ENCODE data around the gene AKT1. TPM values are rescaled to one million over a fixed set of nuclear protein-coding genes. Genes with fewer than 3 reads are reported as not detected.

Gene AKT1
- total and polyA plus RNA-seq, 5 experiments from 2014 or later, result 8.9 to 95.7 (median 33.4) TPM

DNA sequence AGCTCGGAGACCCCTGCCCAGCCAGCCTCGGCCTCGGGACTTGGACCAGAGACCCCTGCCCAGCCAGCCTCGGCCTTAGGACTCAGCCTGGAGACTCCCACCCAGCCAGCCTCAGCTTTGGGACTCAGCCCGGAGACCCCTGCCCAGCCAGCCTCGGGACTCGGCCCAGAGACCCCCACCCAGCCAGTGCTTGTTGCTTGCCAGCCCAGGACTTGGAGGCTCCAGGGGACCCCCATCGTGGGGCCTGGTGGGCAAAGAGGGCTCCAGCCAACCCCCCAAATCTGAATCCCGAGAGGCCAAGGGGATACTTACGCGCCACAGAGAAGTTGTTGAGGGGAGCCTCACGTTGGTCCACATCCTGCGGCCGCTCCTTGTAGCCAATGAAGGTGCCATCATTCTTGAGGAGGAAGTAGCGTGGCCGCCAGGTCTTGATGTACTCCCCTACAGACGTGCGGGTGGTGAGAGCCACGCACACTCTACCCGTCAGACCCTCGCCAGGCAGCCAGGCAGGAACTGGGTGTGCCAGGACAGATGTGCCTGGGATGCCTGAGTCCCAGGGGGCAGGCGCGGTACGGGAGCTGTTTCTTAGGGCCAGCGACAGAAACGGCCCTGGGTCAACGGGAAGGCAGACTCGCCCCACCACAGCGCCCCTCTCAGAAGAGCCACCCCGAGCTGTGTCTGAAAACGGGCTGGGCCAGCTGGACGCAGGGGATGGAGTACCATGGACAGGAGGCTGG is 15.6 kb downstream of the AKT1 start:
- POLR2A ChIA-PET, result interaction anchor here (0.8 kb wide), 1 partner anchor 15 kb away, joined by 5 read pairs; no protein-coding TSS in a partner anchor
- peaks cover 0 to 6% (median 0%) of the 10 kb centered on the region in 3 donors for H3K36me3 Mint-ChIP-seq
- ATAC-seq (no peak), DNase-seq (no peak)
- no peaks in the 10 kb centered on the region for H3K9me3 Mint-ChIP-seq
- no peak overlapping the region for H3K4me3 Mint-ChIP-seq
- H3K27ac Mint-ChIP-seq, result peak overlapping the region in 2 of 10 donors; percentile 40 to 52
- no peaks in the 10 kb centered on the region for H3K27me3 Mint-ChIP-seq
- H3K4me1 Mint-ChIP-seq, result peaks cover 0 to 2% (median 0%) of the 10 kb centered on the region in 4 donors

DNA sequence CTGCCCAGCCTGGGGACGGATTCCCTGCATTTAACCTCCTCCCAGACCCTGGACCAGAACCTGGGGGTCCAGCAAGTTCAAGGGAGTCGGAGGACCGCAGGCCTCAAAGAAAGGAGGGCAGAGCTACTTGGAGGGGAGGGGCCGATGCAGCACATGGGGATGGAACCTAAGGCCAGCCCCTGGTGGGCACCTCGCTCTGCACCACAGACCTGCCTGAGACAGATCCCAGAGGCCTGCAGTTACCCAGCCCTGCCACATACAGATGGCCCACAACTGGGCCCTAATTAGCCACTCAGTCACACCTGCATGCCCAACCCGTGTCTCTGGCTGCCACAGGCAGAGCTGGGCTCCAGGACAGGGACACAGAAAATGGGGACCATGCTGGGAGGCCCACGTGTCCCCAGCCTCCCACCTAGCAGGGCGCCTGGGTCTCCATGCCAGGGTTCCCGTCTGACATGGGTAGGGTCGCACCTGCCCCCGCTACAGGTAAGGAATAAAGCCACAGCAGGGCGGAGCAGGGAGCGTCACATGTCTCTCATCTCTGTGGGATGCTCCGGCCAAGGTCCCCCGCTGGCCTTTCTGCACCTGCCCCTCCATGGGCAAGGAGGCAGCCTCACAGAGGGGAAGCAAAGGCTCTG is 16.7 kb downstream of the AKT1 start:
- DNase-seq, result no peak
- Mint-ChIP-seq H3K9me3 (no peaks in the 10 kb centered on the region), H3K4me3 (no peak overlapping the region), H3K27me3 (no peaks in the 10 kb centered on the region), H3K27ac (no peak overlapping the region), H3K36me3 (peaks cover 0 to 6% (median 0%) of the 10 kb centered on the region in 3 donors), H3K4me1 (peaks cover 0 to 2% (median 0%) of the 10 kb centered on the region in 4 donors)
- ATAC-seq, result no peak
- POLR2A ChIA-PET, result interaction anchor here (1.2 kb wide), 1 partner anchor 47 kb away, joined by 3 read pairs; no protein-coding TSS in a partner anchor

DNA sequence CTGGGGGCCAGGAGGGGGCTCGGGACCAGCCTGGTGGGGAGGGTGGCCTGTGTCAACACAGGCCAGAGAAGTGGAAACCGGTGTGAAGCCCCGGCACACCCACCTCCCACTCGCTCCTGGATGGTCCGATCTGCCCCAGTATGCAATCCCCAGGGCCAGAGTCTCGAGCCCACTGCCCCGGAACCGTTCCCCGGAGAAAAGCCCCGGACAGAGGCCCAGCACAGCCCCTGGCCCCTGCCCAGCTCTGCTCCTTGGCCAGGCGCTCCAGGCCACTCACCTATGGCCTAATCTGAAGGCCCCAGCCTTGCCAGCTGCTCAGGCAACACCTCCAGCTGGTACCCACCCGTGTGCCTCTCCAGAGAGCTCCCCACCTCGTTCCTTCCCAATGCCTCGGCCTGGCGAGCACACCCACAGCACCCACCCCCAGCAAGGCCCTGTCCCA is 17.7 kb downstream of the AKT1 start:
- no peak overlapping the region for H3K4me3 Mint-ChIP-seq
- POLR2A ChIA-PET, result interaction anchor here (1.2 kb wide), 1 partner anchor 48 kb away, joined by 3 read pairs; no protein-coding TSS in a partner anchor

DNA sequence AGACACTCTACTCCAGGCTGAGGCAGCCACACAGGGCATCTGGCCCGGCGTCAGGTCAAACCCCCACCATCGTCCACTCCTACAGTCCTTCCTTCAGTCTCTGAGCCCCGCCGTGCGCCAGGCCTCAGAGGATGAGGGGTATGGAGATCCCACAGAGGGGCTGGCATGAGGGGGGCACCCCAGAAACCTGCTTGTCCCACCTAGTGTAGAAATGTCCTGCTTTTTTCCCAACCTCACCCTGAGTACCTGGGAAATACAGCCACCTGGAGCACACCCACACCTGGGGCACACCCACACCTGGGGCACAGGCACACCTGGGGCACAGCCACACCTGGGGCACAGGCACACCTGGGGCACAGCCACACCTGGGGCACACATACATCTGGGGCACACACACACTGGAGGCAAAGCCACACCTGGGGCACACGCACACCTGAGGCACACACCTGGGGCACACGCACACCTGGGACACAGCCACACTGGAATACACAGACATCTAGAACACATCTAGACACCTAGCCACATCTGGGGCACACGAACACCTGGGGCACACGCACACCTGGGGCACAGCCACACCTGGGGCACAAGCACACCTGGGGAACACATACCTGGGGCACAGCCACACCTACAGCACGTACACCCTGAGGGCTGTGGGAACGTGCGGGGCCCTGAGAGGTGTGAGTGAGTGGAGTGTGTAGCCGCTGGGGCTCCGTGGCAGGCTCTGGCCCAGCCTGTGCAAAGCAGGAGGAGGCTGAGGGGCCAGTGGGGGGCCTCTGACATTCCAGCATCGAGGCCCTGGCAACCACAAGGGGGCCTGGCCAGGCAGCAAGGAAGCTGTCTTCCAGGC is 18.4 kb downstream of the AKT1 start:
- H3K9me3 Mint-ChIP-seq, result no peaks in the 10 kb centered on the region
- peak overlapping the region in 3 of 10 donors; percentile 24 to 73 (median 65) for H3K27ac Mint-ChIP-seq
- no peak for ATAC-seq
- POLR2A ChIA-PET, result interaction anchor here (1.2 kb wide), 1 partner anchor 49 kb away, joined by 3 read pairs; no protein-coding TSS in a partner anchor
- H3K4me1 Mint-ChIP-seq, result peaks cover 0 to 2% (median 0%) of the 10 kb centered on the region in 4 donors
- no peak overlapping the region for H3K4me3 Mint-ChIP-seq
- H3K27me3 Mint-ChIP-seq, result no peaks in the 10 kb centered on the region
- no peak for DNase-seq
- peaks cover 0 to 6% (median 3%) of the 10 kb centered on the region in 3 donors for H3K36me3 Mint-ChIP-seq

More for the DNA sequence above, 17.7 kb downstream of the AKT1 start:
- H3K4me1 Mint-ChIP-seq, result peaks cover 0 to 2% (median 0%) of the 10 kb centered on the region in 4 donors
- peaks cover 0 to 6% (median 0%) of the 10 kb centered on the region in 3 donors for H3K36me3 Mint-ChIP-seq
- no peak overlapping the region for H3K27ac Mint-ChIP-seq
- DNase-seq, result no peak
- no peaks in the 10 kb centered on the region for H3K9me3 Mint-ChIP-seq
- no peak for ATAC-seq
- H3K27me3 Mint-ChIP-seq, result no peaks in the 10 kb centered on the region

DNA sequence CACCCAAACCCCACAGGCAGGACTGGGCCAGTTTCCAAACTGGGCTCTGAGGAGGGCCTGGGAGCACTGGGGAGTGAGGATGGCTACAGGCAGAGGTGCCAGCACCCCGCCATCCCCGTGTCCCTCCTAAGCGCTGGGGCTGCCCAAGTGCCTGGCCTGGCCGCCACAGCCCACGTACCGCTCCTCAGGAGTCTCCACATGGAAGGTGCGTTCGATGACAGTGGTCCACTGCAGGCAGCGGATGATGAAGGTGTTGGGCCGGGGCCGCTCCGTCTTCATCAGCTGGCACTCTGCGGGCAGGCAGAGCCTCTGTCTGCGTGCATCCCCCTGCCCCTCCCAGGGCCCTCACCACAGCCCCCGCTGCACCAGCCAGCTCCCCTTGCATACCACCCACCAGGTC is 19.1 kb downstream of the AKT1 start:
- H3K4me3 Mint-ChIP-seq, result no peak overlapping the region
- no peaks in the 10 kb centered on the region for H3K9me3 Mint-ChIP-seq
- POLR2A ChIA-PET, result no interaction called here
- H3K4me1 Mint-ChIP-seq, result peaks cover 0 to 2% (median 0%) of the 10 kb centered on the region in 4 donors
- H3K36me3 Mint-ChIP-seq, result peaks cover 0 to 11% (median 8%) of the 10 kb centered on the region in 3 donors
- no peaks in the 10 kb centered on the region for H3K27me3 Mint-ChIP-seq
- DNase-seq, result no peak
- peak overlapping the region in 1 of 10 donors; percentile 79 for H3K27ac Mint-ChIP-seq
- ATAC-seq, result no peak

DNA sequence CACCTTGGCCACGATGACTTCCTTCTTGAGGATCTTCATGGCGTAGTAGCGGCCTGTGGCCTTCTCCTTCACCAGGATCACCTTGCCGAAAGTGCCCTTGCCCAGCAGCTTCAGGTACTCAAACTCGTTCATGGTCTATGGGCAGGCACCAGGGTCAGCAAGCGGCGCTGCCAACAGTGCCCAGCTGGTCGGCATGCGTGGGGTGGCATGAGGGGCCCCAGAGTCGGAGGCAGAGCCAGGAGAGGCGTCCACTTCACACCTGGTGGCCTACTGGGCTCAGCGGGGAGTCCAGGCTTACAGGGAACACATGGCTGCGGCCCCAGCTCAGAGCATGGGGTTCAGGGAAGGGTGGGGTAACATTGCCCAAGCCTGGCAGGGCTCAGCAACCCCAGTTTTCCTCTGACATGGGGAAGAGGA is 20.5 kb downstream of the AKT1 start:
- ATAC-seq (no peak), DNase-seq (no peak)
- no peak overlapping the region for H3K4me3 Mint-ChIP-seq
- H3K36me3 Mint-ChIP-seq, result peaks cover 0 to 18% (median 17%) of the 10 kb centered on the region in 3 donors
- H3K27ac Mint-ChIP-seq, result peak overlapping the region in 1 of 10 donors; percentile 34
- H3K4me1 Mint-ChIP-seq, result no peaks in the 10 kb centered on the region
- H3K27me3 Mint-ChIP-seq, result no peaks in the 10 kb centered on the region
- POLR2A ChIA-PET, result interaction anchor here (1.5 to 1.6 kb wide), 2 partner anchors 17 to 51 kb away, joined by 3 to 5 read pairs; no protein-coding TSS in a partner anchor
- peaks cover 0 to 2% (median 0%) of the 10 kb centered on the region in 9 donors for H3K9me3 Mint-ChIP-seq

DNA sequence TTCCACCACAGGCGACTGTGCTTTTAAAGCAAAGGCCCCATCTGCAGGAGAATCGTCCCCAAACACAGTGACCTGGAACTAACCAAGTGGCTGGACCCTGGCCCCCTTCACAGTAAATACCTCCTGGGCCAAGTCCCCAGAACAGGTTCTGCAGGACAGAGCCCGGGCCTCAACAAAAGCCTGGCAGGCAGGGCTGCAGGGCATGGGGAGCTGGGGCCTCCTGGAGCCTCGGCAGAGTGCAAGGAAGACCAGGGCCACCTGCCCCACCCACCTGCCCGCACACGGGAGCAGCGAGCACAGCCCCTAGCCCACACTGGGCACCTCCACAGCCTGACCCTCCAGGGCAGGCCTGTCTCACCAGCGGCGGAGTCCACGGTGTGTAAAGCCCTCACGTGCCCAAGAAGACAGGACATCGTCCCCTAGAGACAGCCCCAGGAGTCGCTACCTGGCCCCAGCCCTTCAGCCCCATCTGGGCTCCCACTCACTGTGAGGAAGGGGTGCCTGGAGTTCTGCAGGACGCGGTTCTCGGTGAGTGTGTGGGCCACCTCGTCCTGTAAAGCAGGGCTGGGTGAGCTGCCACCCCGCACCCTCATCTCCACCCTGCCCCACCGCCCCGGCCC is 21.0 kb downstream of the AKT1 start:
- peak overlapping the region in 2 of 10 donors; percentile 34 to 62 for H3K27ac Mint-ChIP-seq
- POLR2A ChIA-PET, result interaction anchor here (1.5 to 1.6 kb wide), 2 partner anchors 17 to 51 kb away, joined by 3 to 5 read pairs; no protein-coding TSS in a partner anchor
- H3K27me3 Mint-ChIP-seq, result no peaks in the 10 kb centered on the region
- no peak for DNase-seq
- ATAC-seq, result no peak
- H3K4me1 Mint-ChIP-seq, result no peaks in the 10 kb centered on the region
- H3K4me3 Mint-ChIP-seq, result no peak overlapping the region
- H3K36me3 Mint-ChIP-seq, result peaks cover 0 to 18% (median 17%) of the 10 kb centered on the region in 3 donors
- H3K9me3 Mint-ChIP-seq, result peaks cover 0 to 2% (median 0%) of the 10 kb centered on the region in 9 donors

DNA sequence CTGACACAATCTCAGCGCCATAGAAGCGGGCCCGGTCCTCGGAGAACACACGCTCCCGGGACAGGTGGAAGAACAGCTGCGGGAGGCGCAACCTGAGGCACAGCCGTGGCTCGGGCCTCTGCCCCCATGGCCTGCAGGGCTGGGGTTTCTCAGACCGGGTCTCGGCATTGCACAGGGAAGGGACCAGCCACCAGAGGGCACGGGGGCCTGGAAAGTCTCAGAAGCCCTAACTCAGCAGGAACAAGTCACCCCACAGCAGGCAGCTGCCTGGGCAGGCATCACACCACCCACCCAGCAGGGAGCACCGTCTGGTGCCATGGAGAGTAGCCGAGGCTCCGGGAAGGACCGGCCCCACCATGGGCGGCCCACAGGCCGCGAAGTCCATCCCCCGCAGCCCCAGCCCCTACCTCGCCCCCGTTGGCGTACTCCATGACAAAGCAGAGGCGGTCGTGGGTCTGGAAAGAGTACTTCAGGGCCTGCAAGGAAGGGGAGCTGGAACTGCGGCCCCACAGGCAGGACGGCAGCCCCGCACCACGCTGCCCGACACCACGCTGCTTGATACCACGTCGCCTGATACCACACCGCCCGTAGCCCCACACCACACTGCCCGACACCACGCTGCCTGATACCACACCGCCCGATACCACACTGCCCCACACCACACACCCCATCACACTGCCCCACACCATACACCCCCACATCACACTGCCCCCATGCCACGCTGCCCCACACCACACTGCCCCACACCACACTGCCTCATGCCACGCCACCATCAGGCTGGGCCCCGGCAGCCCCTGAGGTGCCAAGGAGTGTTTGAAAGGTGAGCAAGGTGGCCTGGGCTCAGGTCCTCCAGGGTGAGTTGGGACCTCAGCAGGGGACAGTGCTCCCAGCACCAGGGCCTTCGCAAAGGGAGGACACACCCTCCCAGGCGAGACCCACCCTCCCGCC is 21.8 kb downstream of the AKT1 start:
- peaks cover 0 to 18% (median 17%) of the 10 kb centered on the region in 3 donors for H3K36me3 Mint-ChIP-seq
- no peak for DNase-seq
- H3K4me3 Mint-ChIP-seq, result no peak overlapping the region
- no peak for ATAC-seq
- peaks cover 0 to 2% (median 0%) of the 10 kb centered on the region in 9 donors for H3K9me3 Mint-ChIP-seq
- no peaks in the 10 kb centered on the region for H3K27me3 Mint-ChIP-seq
- peaks cover 0 to 3% (median 3%) of the 10 kb centered on the region in 4 donors for H3K4me1 Mint-ChIP-seq
- POLR2A ChIA-PET, result no interaction called here
- peak overlapping the region in 1 of 10 donors; percentile 67 for H3K27ac Mint-ChIP-seq

DNA sequence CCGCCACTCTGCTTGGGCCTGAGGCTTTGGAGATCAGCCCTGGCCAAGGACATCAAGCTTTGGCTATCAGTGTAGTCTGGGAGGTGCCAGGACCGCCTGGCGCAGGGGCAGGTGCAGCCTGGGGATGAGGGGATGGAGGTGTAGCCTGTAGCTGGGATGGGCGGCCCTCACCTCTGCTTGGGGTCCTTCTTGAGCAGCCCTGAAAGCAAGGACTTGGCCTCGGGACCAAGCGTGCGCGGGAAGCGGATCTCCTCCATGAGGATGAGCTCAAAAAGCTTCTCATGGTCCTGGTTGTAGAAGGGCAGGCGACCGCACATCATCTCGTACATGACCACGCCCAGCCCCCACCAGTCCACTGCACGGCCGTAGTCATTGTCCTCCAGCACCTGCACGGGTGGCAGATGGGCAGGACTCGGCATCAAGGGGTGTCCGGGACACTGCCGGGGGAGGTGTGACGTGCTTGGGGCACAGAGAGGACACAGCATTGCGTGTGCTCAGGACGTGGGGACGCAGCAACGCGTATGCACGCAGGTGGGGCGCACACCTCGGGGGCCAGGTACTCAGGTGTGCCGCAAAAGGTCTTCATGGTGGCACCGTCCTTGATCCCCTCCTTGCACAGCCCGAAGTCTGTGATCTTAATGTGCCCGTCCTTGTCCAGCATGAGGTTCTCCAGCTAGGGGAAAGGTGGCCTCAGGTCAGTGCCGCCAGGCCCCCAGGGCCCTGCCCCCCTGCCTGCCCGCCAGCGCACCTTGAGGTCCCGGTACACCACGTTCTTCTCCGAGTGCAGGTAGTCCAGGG is 22.6 kb downstream of the AKT1 start:
- H3K4me3 Mint-ChIP-seq, result no peak overlapping the region
- peaks cover 0 to 10% (median 5%) of the 10 kb centered on the region in 4 donors for H3K4me1 Mint-ChIP-seq
- ATAC-seq (no peak), DNase-seq (no peak)
- H3K27ac Mint-ChIP-seq, result peak overlapping the region in 1 of 10 donors; percentile 28
- POLR2A ChIA-PET, result interaction anchor here (2.7 kb wide), 1 partner anchor 53 kb away, joined by 9 read pairs; no protein-coding TSS in a partner anchor
- H3K9me3 Mint-ChIP-seq, result peaks cover 0 to 2% (median 0%) of the 10 kb centered on the region in 9 donors
- peaks cover 0 to 18% (median 17%) of the 10 kb centered on the region in 3 donors for H3K36me3 Mint-ChIP-seq
- no peaks in the 10 kb centered on the region for H3K27me3 Mint-ChIP-seq

DNA sequence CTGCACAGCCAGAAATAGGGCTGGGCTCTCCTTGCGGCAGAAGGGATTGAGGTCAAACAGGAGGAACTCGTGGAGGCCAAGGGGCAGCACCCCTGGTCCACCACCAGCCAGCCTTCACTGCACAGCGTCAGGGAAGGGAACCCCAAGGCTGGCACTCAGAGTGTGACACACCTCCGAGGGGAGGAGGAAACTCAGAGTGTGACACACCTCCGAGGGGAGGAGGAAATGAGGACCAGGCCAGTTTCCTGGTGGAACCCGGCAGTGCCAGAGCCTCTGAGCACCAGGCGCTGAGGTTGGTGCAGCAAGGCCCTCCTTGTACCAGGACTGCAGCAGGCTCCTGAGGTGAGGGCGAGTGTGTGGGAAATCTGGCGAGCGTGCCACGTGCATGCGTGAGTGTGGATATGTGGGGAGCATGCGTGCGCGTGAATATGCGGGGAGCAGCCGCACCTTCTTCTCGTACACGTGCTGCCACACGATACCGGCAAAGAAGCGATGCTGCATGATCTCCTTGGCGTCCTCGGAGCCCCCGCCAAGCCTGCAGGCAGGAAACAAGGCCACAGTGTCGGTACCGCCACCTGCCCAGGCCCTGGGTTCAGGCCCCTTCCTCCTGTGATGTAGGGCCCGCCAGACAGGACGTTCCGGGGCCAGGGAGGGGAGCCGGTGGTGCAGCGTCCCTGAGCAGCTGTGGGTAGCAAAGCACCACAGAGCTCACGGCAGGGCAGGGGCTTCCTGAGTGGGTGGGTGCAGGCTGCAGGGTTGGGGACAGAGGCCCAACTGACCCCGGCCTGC is 23.4 kb downstream of the AKT1 start:
- peak overlapping the region in 1 of 10 donors; percentile 28 for H3K27ac Mint-ChIP-seq
- H3K4me1 Mint-ChIP-seq, result peaks cover 0 to 10% (median 5%) of the 10 kb centered on the region in 4 donors
- no peak overlapping the region for H3K4me3 Mint-ChIP-seq
- POLR2A ChIA-PET, result interaction anchor here (1.3 to 2.7 kb wide), 2 partner anchors 15 to 54 kb away, joined by 4 to 9 read pairs; no protein-coding TSS in a partner anchor
- peaks cover 0 to 2% (median 0%) of the 10 kb centered on the region in 9 donors for H3K9me3 Mint-ChIP-seq
- no peak for DNase-seq
- H3K36me3 Mint-ChIP-seq, result peaks cover 0 to 18% (median 17%) of the 10 kb centered on the region in 3 donors
- no peaks in the 10 kb centered on the region for H3K27me3 Mint-ChIP-seq
- ATAC-seq, result no peak

Data from naive thymus-derived CD8-positive, alpha-beta T cell (primary cell).